HG03571 (cell line): ENCODE measurements around the gene GLRA1.

Experiments
- ATAC-seq: cut with Tn5 transposase; IDR thresholded peaks from one replicate; pipeline ENCODE4 v1.9.1; 2021; ENCODE audit not compliant: unreplicated experiment

GLRA1 gene

GRCh38 chr5:151780348-151780747 lies 144.3 kb downstream of the GLRA1 start:
- no peak for ATAC-seq

- ATAC-seq: no peak
These were observed 145.0 kb downstream of the GLRA1 start for GRCh38 chr5:151779531-151780125.

DNA sequence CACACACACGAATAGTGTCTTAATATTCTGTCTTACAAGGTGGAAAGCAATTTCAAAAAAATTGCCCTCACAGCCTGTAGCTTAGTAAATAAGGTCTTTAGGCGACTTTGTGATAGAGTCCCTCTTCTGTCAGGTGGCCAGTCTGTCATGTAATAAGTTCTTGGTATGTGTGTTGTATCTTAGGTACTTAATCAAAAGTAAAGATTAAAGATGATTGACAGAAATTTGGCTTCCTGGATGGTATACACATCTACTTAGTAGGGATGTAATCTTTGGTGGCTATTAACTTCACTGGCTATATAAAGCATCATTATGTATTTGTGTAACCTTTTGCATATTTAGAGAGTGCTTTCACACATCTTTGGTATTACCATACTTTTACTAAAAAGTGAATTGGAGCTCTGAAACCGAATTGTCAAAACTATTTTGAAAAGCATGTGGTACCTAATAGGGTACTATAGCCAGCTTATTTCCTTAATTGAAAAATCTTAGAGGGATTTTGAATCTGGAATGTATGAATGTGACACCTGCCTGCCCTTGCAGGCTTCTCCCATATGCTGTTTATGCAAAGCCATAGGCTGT lies 149.5 kb downstream of the GLRA1 start:
- ATAC-seq: no peak

- ATAC-seq: no peak
These were observed 150.7 kb downstream of the GLRA1 start for GRCh38 chr5:151773951-151774350.

GRCh38 chr5:151772846-151773561 lies 151.6 kb downstream of the GLRA1 start:
- no peak for ATAC-seq
